ENCODE data around the gene SYNJ2.

The SYNJ2 gene

GRCh38 chr6:158056355-158056754 lies 74.7 kb downstream of the SYNJ2 start:
- no CpG with 5 or more reads among the region's 9 CpGs for WGBS (ENCODE audit: insufficient coverage, insufficient read length)

GRCh38 chr6:158056804-158057203 lies 75.1 kb downstream of the SYNJ2 start:
- no CpG with 5 or more reads among the region's 9 CpGs for WGBS (ENCODE audit: insufficient coverage, insufficient read length)
- no peak for DNase-seq (ENCODE audit: low read depth, low spot score)
- H3K27me3 ChIP-seq (ENCODE audit: control insufficient read depth, insufficient read depth, low read length): no peaks in the 10 kb centered on the region
- no peak overlapping the region for H3K27ac ChIP-seq (ENCODE audit: low read length)
- H3K4me1 ChIP-seq (ENCODE audit: control insufficient read depth, insufficient read depth, low read length): peaks cover 2% of the 10 kb centered on the region; the same call in 1 of the 2 replicates
- no peak overlapping the region for H3K4me3 ChIP-seq (ENCODE audit: low read length)
- H3K9me3 ChIP-seq (ENCODE audit: control insufficient read depth, insufficient read depth, low read length): no peaks in the 10 kb centered on the region
- H3K36me3 ChIP-seq (ENCODE audit: control insufficient read depth, insufficient read depth, low read length): no peaks in the 10 kb centered on the region

More at GRCh38 chr6:158056355-158056754, 74.7 kb downstream of the SYNJ2 start:
- Histone ChIP-seq H3K27ac (ENCODE audit: low read length) (no peak overlapping the region), H3K36me3 (ENCODE audit: control insufficient read depth, insufficient read depth, low read length) (no peaks in the 10 kb centered on the region), H3K9me3 (ENCODE audit: control insufficient read depth, insufficient read depth, low read length) (no peaks in the 10 kb centered on the region), H3K4me3 (ENCODE audit: low read length) (no peak overlapping the region), H3K27me3 (ENCODE audit: control insufficient read depth, insufficient read depth, low read length) (no peaks in the 10 kb centered on the region), H3K4me1 (ENCODE audit: control insufficient read depth, insufficient read depth, low read length) (peaks cover 2% of the 10 kb centered on the region; the same call in 1 of the 2 replicates)
- no peak for DNase-seq (ENCODE audit: low read depth, low spot score)

GRCh38 chr6:158057213-158057987 lies 75.7 kb downstream of the SYNJ2 start:
- H3K27ac ChIP-seq (ENCODE audit: low read length): no peak overlapping the region
- H3K27me3 ChIP-seq (ENCODE audit: control insufficient read depth, insufficient read depth, low read length): no peaks in the 10 kb centered on the region
- no CpG with 5 or more reads among the region's 21 CpGs for WGBS (ENCODE audit: insufficient coverage, insufficient read length)
- no peak for DNase-seq (ENCODE audit: low read depth, low spot score)
- no peak overlapping the region for H3K4me3 ChIP-seq (ENCODE audit: low read length)
- peaks cover 2% of the 10 kb centered on the region; the same call in 1 of the 2 replicates for H3K4me1 ChIP-seq (ENCODE audit: control insufficient read depth, insufficient read depth, low read length)
- no peaks in the 10 kb centered on the region for H3K9me3 ChIP-seq (ENCODE audit: control insufficient read depth, insufficient read depth, low read length)
- no peaks in the 10 kb centered on the region for H3K36me3 ChIP-seq (ENCODE audit: control insufficient read depth, insufficient read depth, low read length)

- Histone ChIP-seq H3K36me3 (ENCODE audit: control insufficient read depth, insufficient read depth, low read length) (no peaks in the 10 kb centered on the region), H3K9me3 (ENCODE audit: control insufficient read depth, insufficient read depth, low read length) (no peaks in the 10 kb centered on the region), H3K27me3 (ENCODE audit: control insufficient read depth, insufficient read depth, low read length) (no peaks in the 10 kb centered on the region), H3K27ac (ENCODE audit: low read length) (no peak overlapping the region), H3K4me3 (ENCODE audit: low read length) (no peak overlapping the region), H3K4me1 (ENCODE audit: control insufficient read depth, insufficient read depth, low read length) (peaks cover 2% of the 10 kb centered on the region; the same call in 1 of the 2 replicates)
- WGBS (ENCODE audit: insufficient coverage, insufficient read length): no CpG with 5 or more reads among the region's 1 CpG
- no peak for DNase-seq (ENCODE audit: low read depth, low spot score)
Observed at GRCh38 chr6:158058171-158058651, 76.5 kb downstream of the SYNJ2 start.

- Histone ChIP-seq H3K27me3 (ENCODE audit: control insufficient read depth, insufficient read depth, low read length) (no peaks in the 10 kb centered on the region), H3K36me3 (ENCODE audit: control insufficient read depth, insufficient read depth, low read length) (0 out of 2 replicates have a peak, but pooled peaks cover 3% of the 10 kb centered on the region), H3K9me3 (ENCODE audit: control insufficient read depth, insufficient read depth, low read length) (no peaks in the 10 kb centered on the region), H3K4me1 (ENCODE audit: control insufficient read depth, insufficient read depth, low read length) (peaks cover 2% of the 10 kb centered on the region; the same call in 1 of the 2 replicates), H3K4me3 (ENCODE audit: low read length) (no peak overlapping the region), H3K27ac (ENCODE audit: low read length) (no peak overlapping the region)
- DNase-seq (ENCODE audit: low read depth, low spot score): no peak
- WGBS (ENCODE audit: insufficient coverage, insufficient read length): no CpG with 5 or more reads among the region's 13 CpGs
Observed at GRCh38 chr6:158059108-158059507, 77.4 kb downstream of the SYNJ2 start.

- H3K27ac ChIP-seq (ENCODE audit: low read length): no peak overlapping the region
- H3K27me3 ChIP-seq (ENCODE audit: control insufficient read depth, insufficient read depth, low read length): no peaks in the 10 kb centered on the region
- H3K9me3 ChIP-seq (ENCODE audit: control insufficient read depth, insufficient read depth, low read length): no peaks in the 10 kb centered on the region
- WGBS (ENCODE audit: insufficient coverage, insufficient read length): no CpG with 5 or more reads among the region's 11 CpGs
- H3K36me3 ChIP-seq (ENCODE audit: control insufficient read depth, insufficient read depth, low read length): 0 out of 2 replicates have a peak, but pooled peaks cover 3% of the 10 kb centered on the region
- no peak for DNase-seq (ENCODE audit: low read depth, low spot score)
- no peak overlapping the region for H3K4me3 ChIP-seq (ENCODE audit: low read length)
- H3K4me1 ChIP-seq (ENCODE audit: control insufficient read depth, insufficient read depth, low read length): peaks cover 2% of the 10 kb centered on the region; the same call in 1 of the 2 replicates
Observed at GRCh38 chr6:158060455-158061360, 79.0 kb downstream of the SYNJ2 start.

- H3K36me3 ChIP-seq (ENCODE audit: control insufficient read depth, insufficient read depth, low read length): 0 out of 2 replicates have a peak, but pooled peaks cover 3% of the 10 kb centered on the region
- no CpG with 5 or more reads among the region's 5 CpGs for WGBS (ENCODE audit: insufficient coverage, insufficient read length)
- no peaks in the 10 kb centered on the region for H3K27me3 ChIP-seq (ENCODE audit: control insufficient read depth, insufficient read depth, low read length)
- no peak overlapping the region for H3K27ac ChIP-seq (ENCODE audit: low read length)
- no peak for DNase-seq (ENCODE audit: low read depth, low spot score)
- H3K4me3 ChIP-seq (ENCODE audit: low read length): no peak overlapping the region
- H3K4me1 ChIP-seq (ENCODE audit: control insufficient read depth, insufficient read depth, low read length): peaks cover 2% of the 10 kb centered on the region; the same call in 1 of the 2 replicates
- H3K9me3 ChIP-seq (ENCODE audit: control insufficient read depth, insufficient read depth, low read length): no peaks in the 10 kb centered on the region
Observed at GRCh38 chr6:158061361-158061708, 79.7 kb downstream of the SYNJ2 start.

GRCh38 chr6:158061709-158062461 lies 80.2 kb downstream of the SYNJ2 start:
- no peaks in the 10 kb centered on the region for H3K9me3 ChIP-seq (ENCODE audit: control insufficient read depth, insufficient read depth, low read length)
- no peak for DNase-seq (ENCODE audit: low read depth, low spot score)
- no CpG with 5 or more reads among the region's 29 CpGs for WGBS (ENCODE audit: insufficient coverage, insufficient read length)
- H3K4me1 ChIP-seq (ENCODE audit: control insufficient read depth, insufficient read depth, low read length): peaks cover 2% of the 10 kb centered on the region; the same call in 1 of the 2 replicates
- 0 out of 2 replicates have a peak, but pooled peaks cover 3% of the 10 kb centered on the region for H3K36me3 ChIP-seq (ENCODE audit: control insufficient read depth, insufficient read depth, low read length)
- H3K27ac ChIP-seq (ENCODE audit: low read length): no peak overlapping the region
- no peaks in the 10 kb centered on the region for H3K27me3 ChIP-seq (ENCODE audit: control insufficient read depth, insufficient read depth, low read length)
- H3K4me3 ChIP-seq (ENCODE audit: low read length): no peak overlapping the region

GRCh38 chr6:158063736-158064135 lies 82.1 kb downstream of the SYNJ2 start:
- Histone ChIP-seq H3K27ac (ENCODE audit: low read length) (no peak overlapping the region), H3K27me3 (ENCODE audit: control insufficient read depth, insufficient read depth, low read length) (no peaks in the 10 kb centered on the region), H3K4me1 (ENCODE audit: control insufficient read depth, insufficient read depth, low read length) (peaks cover 2% of the 10 kb centered on the region; the same call in 1 of the 2 replicates), H3K9me3 (ENCODE audit: control insufficient read depth, insufficient read depth, low read length) (no peaks in the 10 kb centered on the region), H3K36me3 (ENCODE audit: control insufficient read depth, insufficient read depth, low read length) (0 out of 2 replicates have a peak, but pooled peaks cover 3% of the 10 kb centered on the region), H3K4me3 (ENCODE audit: low read length) (no peak overlapping the region)
- no CpG with 5 or more reads among the region's 11 CpGs for WGBS (ENCODE audit: insufficient coverage, insufficient read length)
- DNase-seq (ENCODE audit: low read depth, low spot score): no peak

Measured in iPS DF 6.9 (cell line).